H9 (cell line): ENCODE data around the gene C17orf75. TPM values are rescaled to one million over a fixed set of nuclear protein-coding genes. Genes with fewer than 3 reads are reported as not detected.
"Not testable (repeated sequence)": the region's sequence is repeated elsewhere in the genome, so short reads cannot be mapped to it uniquely, and the experiment has no call there.

Experiments
- DNase-seq: peaks from one replicate; pipeline ENCODE4 v3.0.0-alpha.2; 2017
- H2AFZ ChIP-seq: one replicate; pipeline ENCODE4 v1.6.1; 2013; ENCODE audit warnings: mild to moderate bottlenecking, low read length, control low read depth, moderate library complexity
- H2AK5ac ChIP-seq: 2 replicates; pipeline ENCODE4 v1.6.1; 2013; ENCODE audit warnings: low read length, control low read depth, mixed read lengths; ENCODE audit not compliant: insufficient read length
- H2BK120ac ChIP-seq: one replicate; pipeline ENCODE4 v1.6.1; 2013; ENCODE audit warnings: low read depth, mild to moderate bottlenecking, low read length, control low read depth, inconsistent platforms; ENCODE audit not compliant: poor library complexity, severe bottlenecking
- H2BK12ac ChIP-seq: 2 replicates; pipeline ENCODE4 v1.6.1; 2013; ENCODE audit warnings: low read length, control low read depth, mixed read lengths, low read depth; ENCODE audit not compliant: insufficient read length
- H2BK15ac ChIP-seq: 2 replicates; pipeline ENCODE4 v1.6.1; 2013; ENCODE audit warnings: low read depth, low read length, control low read depth
- H2BK20ac ChIP-seq: one replicate; pipeline ENCODE4 v1.6.1; 2013; ENCODE audit warnings: low read depth, mild to moderate bottlenecking, low read length, control low read depth, inconsistent platforms; ENCODE audit not compliant: poor library complexity, severe bottlenecking
- H2BK5ac ChIP-seq: 2 replicates; pipeline ENCODE4 v1.6.1; 2013; ENCODE audit warnings: low read length, control low read depth, mixed read lengths; ENCODE audit not compliant: insufficient read length
- H3K14ac ChIP-seq: 2 replicates; pipeline ENCODE4 v1.6.1; 2013; ENCODE audit warnings: low read length, control low read depth; ENCODE audit not compliant: insufficient read depth
- H3K18ac ChIP-seq: 2 replicates; pipeline ENCODE4 v1.6.1; 2013; ENCODE audit warnings: low read depth, mild to moderate bottlenecking, mixed read lengths, low read length, control low read depth; ENCODE audit not compliant: insufficient read length
- H3K23ac ChIP-seq: 2 replicates; pipeline ENCODE4 v1.6.1; 2013; ENCODE audit warnings: low read length, control low read depth, mixed read lengths, low read depth; ENCODE audit not compliant: insufficient read length
- H3K23me2 ChIP-seq: 2 replicates; pipeline ENCODE4 v1.6.1; 2013; ENCODE audit warnings: low read depth, mild to moderate bottlenecking, mixed read lengths, low read length, control low read depth; ENCODE audit not compliant: insufficient read length, poor library complexity, severe bottlenecking
- H3K27ac ChIP-seq: 2 replicates; pipeline ENCODE4 v1.5.1; 2013; ENCODE audit warnings: low read length, control low read depth, mixed read lengths, low read depth; ENCODE audit not compliant: insufficient read length
- H3K27me3 ChIP-seq: 2 replicates; pipeline ENCODE4 v1.6.1; 2013; ENCODE audit warnings: low read length, control low read depth, inconsistent platforms; ENCODE audit not compliant: insufficient read depth
- H3K4ac ChIP-seq: 2 replicates; pipeline ENCODE4 v1.6.1; 2013; ENCODE audit warnings: low read depth, mild to moderate bottlenecking, control low read depth, inconsistent platforms, low read length, moderate library complexity
- H3K4me1 ChIP-seq: 2 replicates; pipeline ENCODE4 v1.6.1; 2013; ENCODE audit warnings: low read length, control low read depth, inconsistent platforms; ENCODE audit not compliant: insufficient read depth
- H3K4me2 ChIP-seq: 2 replicates; pipeline ENCODE4 v1.6.1; 2013; ENCODE audit warnings: low read length, control low read depth, mixed read lengths; ENCODE audit not compliant: insufficient read length, insufficient read depth
- H3K56ac ChIP-seq: 2 replicates; pipeline ENCODE4 v1.6.1; 2013; ENCODE audit warnings: low read depth, mild to moderate bottlenecking, mixed read lengths, low read length, control low read depth; ENCODE audit not compliant: insufficient read length
- H3K79me1 ChIP-seq: 2 replicates; pipeline ENCODE4 v1.6.1; 2013; ENCODE audit warnings: low read depth, mild to moderate bottlenecking, moderate library complexity, low read length, control low read depth, inconsistent platforms; ENCODE audit not compliant: insufficient read depth, poor library complexity, severe bottlenecking
- H3K79me2 ChIP-seq: 2 replicates; pipeline ENCODE4 v1.6.1; 2013; ENCODE audit warnings: low read length, control low read depth, inconsistent platforms; ENCODE audit not compliant: insufficient read depth
- H3K9ac ChIP-seq: 2 replicates; pipeline ENCODE4 v1.6.1; 2013; ENCODE audit warnings: low read length, control low read depth, mixed read lengths; ENCODE audit not compliant: insufficient read length; ENCODE audit errors: extremely low read depth
- H3K9me3 ChIP-seq: one replicate; pipeline ENCODE4 v1.6.1; 2013; ENCODE audit warnings: low read depth, low read length, inconsistent platforms; ENCODE audit not compliant: control insufficient read depth
- H3T11ph ChIP-seq: one replicate; pipeline ENCODE4 v1.6.1; 2013; ENCODE audit warnings: mild to moderate bottlenecking, low read length, control low read depth, inconsistent platforms
- H4K20me1 ChIP-seq: one replicate; pipeline ENCODE4 v1.6.1; 2013; ENCODE audit not compliant: control insufficient read depth, insufficient read length, insufficient read depth
- H4K5ac ChIP-seq: 2 replicates; pipeline ENCODE4 v1.6.1; 2013; ENCODE audit warnings: low read depth, mild to moderate bottlenecking, mixed read lengths, low read length, control low read depth; ENCODE audit not compliant: insufficient read length
- H4K8ac ChIP-seq: replicated peaks from 2 replicates; pipeline ENCODE4 v1.6.1; 2013; ENCODE audit warnings: low read length, control low read depth, mixed read lengths, low read depth; ENCODE audit not compliant: insufficient read length
- H4K91ac ChIP-seq: 2 replicates; pipeline ENCODE4 v1.6.1; 2013; ENCODE audit warnings: low read depth, mild to moderate bottlenecking, moderate library complexity, mixed read lengths, low read length, control low read depth; ENCODE audit not compliant: insufficient read length
- H3K27ac Mint-ChIP-seq, 3 experiments: 2 replicates in 2 of 3; 3 replicates in 1 of 3; pipeline ENCODE4 v1.8.0; 2020 to 2021; ENCODE audit warnings: mixed read lengths in 3 of 3, mild to moderate bottlenecking in 1 of 3, moderate library complexity in 1 of 3
- H3K27me3 Mint-ChIP-seq: 2 replicates; pipeline ENCODE4 v1.8.0; 2021; ENCODE audit warnings: low read depth, mild to moderate bottlenecking, moderate library complexity, mixed read lengths
- H3K36me3 Mint-ChIP-seq, 3 experiments: 2 replicates in 2 of 3; 3 replicates in 1 of 3; pipeline ENCODE4 v1.8.0; 2020 to 2021; ENCODE audit warnings: low read depth in 3 of 3, mixed read lengths in 3 of 3; ENCODE audit not compliant: insufficient read depth in 1 of 3
- H3K4me1 Mint-ChIP-seq, 2 experiments: 2 replicates each; pipeline ENCODE4 v1.8.0; 2020; ENCODE audit warnings: mixed read lengths in 2 of 2
- H3K4me3 Mint-ChIP-seq, 2 experiments: 2 replicates in 1 of 2; 3 replicates in 1 of 2; pipeline ENCODE4 v1.8.0; 2020 to 2021; ENCODE audit warnings: mild to moderate bottlenecking in 2 of 2, mixed read lengths in 2 of 2, moderate library complexity in 1 of 2
- H3K9me3 Mint-ChIP-seq, 2 experiments: 2 replicates in 1 of 2; 3 replicates in 1 of 2; pipeline ENCODE4 v1.8.0; 2020; ENCODE audit warnings: mild to moderate bottlenecking in 2 of 2, mixed read lengths in 2 of 2, moderate library complexity in 1 of 2
- CTCF ChIP-seq: fragments of 200-600 bp; sonication (generic); conservative IDR thresholded peaks from 3 replicates; pipeline ENCODE4 v1.8.0; 2021; ENCODE audit warnings: antibody characterized with exemption, mild to moderate bottlenecking
- WGBS: extraction: QIAGEN DNeasy Blood & Tissue Kit; methylation state at CpG from one replicate; pipeline ENCODE4 v1.1.7; 2013; ENCODE audit warnings: missing lambda C conversion rate, low lambda C conversion rate, mixed read lengths; ENCODE audit not compliant: insufficient read length; ENCODE audit errors: extremely low coverage; 5-methylcytosine and 5-hydroxymethylcytosine counted together
- total RNA-seq: library from RNA; stranded (reverse); gene quantifications from 2 replicates; pipeline ENCODE4 v1.2.1, GENCODE V29; 2021

The C17orf75 gene
- total RNA-seq, 1 experiment from 2014 or later: 40.4 TPM

GRCh38 chr17:32355649-32356377 is 13.8 kb upstream of the C17orf75 start:
- Histone ChIP-seq H2AFZ (no peak overlapping the region), H3K4me1 (no peaks in the 10 kb centered on the region; the same call in 1 of the 2 replicates), H3K27me3 (no peaks in the 10 kb centered on the region), H4K20me1 (peaks cover 2% of the 10 kb centered on the region), H3K23ac (no peak overlapping the region), H3K79me1 (peaks cover 13% of the 10 kb centered on the region), H2BK15ac (no peak overlapping the region), H3T11ph (no peak overlapping the region), H3K14ac (no peak overlapping the region), H4K5ac (peak overlapping the region; percentile 81), H4K91ac (no peak overlapping the region), H2BK120ac (no peak overlapping the region), H3K27ac (no peak overlapping the region), H3K9ac (no peak overlapping the region), H2AK5ac (no peak overlapping the region), H2BK12ac (no peak overlapping the region), H2BK5ac (no peak overlapping the region), H3K4me2 (peak overlapping the region; percentile 25), H3K79me2 (peaks cover 53% of the 10 kb centered on the region), H2BK20ac (no peak overlapping the region), H3K18ac (no peak overlapping the region), H3K23me2 (no peaks in the 10 kb centered on the region), H4K8ac (peak overlapping the region; percentile 88), H3K9me3 (no peaks in the 10 kb centered on the region), H3K4ac (no peak overlapping the region), H3K56ac (no peak overlapping the region)
- Mint-ChIP-seq H3K4me1 (peaks cover 23 to 35% of the 10 kb centered on the region in 2 experiments), H3K27me3 (no peaks in the 10 kb centered on the region), H3K4me3 (no peak overlapping the region), H3K36me3 (peaks cover 54 to 82% (median 78%) of the 10 kb centered on the region in 3 experiments), H3K27ac (peak overlapping the region in 2 of 3 experiments; percentile 8 to 90; a peak in 3 of 7 replicates), H3K9me3 (no peaks in the 10 kb centered on the region)
- no peak for DNase-seq
- WGBS: no CpG with 5 or more reads among the region's 6 CpGs
- TF ChIP-seq CTCF: no peak

GRCh38 chr17:32352734-32353133 is 10.8 kb upstream of the C17orf75 start:
- DNase-seq, H3K9me3 ChIP-seq, H3K9ac ChIP-seq, H3K27ac ChIP-seq, H4K5ac ChIP-seq, H3K27me3 ChIP-seq, H3K56ac ChIP-seq, H3K4me1 ChIP-seq, H3K14ac ChIP-seq, H3K23ac ChIP-seq, H2BK20ac ChIP-seq, H2AK5ac ChIP-seq, H3K79me1 ChIP-seq, H2BK120ac ChIP-seq, H2BK12ac ChIP-seq, H2AFZ ChIP-seq, H2BK15ac ChIP-seq, H3K23me2 ChIP-seq, H3K27ac Mint-ChIP-seq, H3K9me3 Mint-ChIP-seq, H4K91ac ChIP-seq, H3K27me3 Mint-ChIP-seq, H4K8ac ChIP-seq, H4K20me1 ChIP-seq, H3T11ph ChIP-seq, H2BK5ac ChIP-seq, H3K18ac ChIP-seq, H3K4ac ChIP-seq: not testable (repeated sequence)
- Mint-ChIP-seq H3K4me1 (peaks cover 25 to 38% of the 10 kb centered on the region in 2 experiments), H3K4me3 (peak overlapping the region; percentile 99; a peak in 4 of 5 replicates), H3K36me3 (peaks cover 48 to 64% (median 64%) of the 10 kb centered on the region in 3 experiments)
- Histone ChIP-seq H3K4me2 (peak overlapping the region; percentile 48), H3K79me2 (peaks cover 59% of the 10 kb centered on the region)
- WGBS: no CpG with 5 or more reads among the region's 9 CpGs
